OCI-LY3 (cell line): ENCODE data around the gene CHL1.

Source experiments
- CTCF ChIP-seq: fragments of 200-600, 300-600 bp; sonication (generic); IDR thresholded peaks from 2 replicates; pipeline ENCODE4 v1.5.1; 2014; ENCODE audit warnings: antibody characterized with exemption, low read length, low read depth
- EZH2phosphoT487 ChIP-seq: fragments of 200-600 bp; shearing (Covaris generic); IDR thresholded peaks from 2 replicates; pipeline ENCODE4 v1.6.1; 2018; ENCODE audit warnings: antibody characterized with exemption, mixed run types, low read depth

- TF ChIP-seq CTCF (no peak), EZH2phosphoT487 (no peak)
These were observed 134.0 kb downstream of the CHL1 start for GRCh38 chr3:330494-331115.
